ENCODE results near the gene CTF1.

The CTF1 gene

DNA sequence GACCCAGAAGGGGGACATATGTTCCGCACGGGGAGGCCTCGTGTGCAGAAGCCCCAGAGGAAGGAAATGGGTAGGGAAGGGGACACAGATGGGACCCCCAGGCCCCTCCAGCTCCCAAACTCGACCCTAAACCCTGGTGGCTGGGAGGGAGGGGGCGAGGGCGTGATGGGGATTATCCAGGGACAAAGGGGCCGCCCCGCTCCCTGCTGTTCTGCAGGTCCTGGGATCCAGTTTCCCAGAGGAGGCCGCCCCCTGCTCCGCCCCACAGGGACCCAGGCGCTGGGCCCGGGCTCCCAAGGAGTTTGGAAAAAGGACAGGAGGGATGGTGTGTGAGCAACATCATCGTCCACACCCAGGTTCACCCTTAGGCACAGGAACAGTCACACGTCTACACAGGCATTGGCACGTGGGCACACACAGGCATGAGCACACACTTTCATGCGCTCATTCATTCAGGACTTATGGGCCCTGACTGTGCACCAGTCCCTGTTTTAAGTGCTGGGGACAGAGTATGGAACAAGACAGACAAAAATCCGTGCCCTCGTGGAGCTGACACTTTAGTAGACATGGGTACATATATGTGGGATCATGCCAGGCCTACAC lies 14.1 kb downstream of the CTF1 start:
- no peak for DNase-seq (ENCODE audit: low read depth)

DNA sequence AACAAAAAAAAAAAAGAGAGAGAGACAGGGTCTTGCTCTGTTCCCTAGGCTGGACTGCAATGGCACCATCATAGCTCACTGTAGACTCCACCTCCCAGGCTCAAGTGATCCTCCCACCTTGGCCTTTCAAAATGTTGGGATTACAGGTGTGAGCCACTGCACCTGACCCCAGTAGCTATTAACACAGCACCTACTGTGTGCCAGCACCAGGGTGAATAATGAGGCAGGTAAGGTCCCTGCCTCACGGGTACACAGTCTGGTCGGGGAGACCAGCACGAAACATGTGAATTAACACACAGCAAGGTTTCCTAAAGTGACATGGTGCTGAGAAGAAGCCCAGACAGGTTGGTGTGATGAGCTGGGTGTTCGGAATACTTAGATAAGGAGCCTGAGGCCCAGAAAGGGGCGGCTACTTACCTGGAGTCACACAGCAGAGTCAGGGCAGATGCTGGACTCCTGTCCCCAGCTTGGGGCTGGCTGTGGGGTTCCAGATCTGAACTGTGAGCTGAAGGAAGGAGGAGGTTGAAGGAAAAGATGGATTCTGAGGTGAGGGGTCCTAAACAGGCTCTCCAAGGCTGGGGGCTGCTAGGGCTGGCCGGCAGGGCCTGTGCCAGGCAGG lies 16.5 kb downstream of the CTF1 start:
- DNase-seq (ENCODE audit: low read depth) = no peak

DNA sequence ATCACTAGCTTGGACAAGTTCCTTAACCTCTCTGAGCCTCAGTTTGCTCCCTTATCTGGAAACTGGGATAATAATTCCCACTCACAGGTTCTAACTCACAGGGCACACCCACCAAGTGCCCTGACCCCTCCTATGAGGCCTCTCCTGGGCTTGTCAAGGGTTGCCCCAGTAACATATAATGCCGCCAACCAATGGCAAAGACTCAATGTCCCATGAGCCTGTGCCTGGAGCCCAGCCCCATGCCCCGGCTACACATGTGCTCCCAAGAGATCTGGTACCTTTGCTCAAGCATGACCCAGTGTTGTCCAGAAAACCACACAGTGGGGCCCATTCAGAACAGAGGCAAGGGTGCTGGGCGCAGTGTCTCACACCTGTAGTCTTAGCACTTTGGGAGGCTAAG lies 18.4 kb downstream of the CTF1 start:
- DNase-seq (ENCODE audit: low read depth) = no peak

DNA sequence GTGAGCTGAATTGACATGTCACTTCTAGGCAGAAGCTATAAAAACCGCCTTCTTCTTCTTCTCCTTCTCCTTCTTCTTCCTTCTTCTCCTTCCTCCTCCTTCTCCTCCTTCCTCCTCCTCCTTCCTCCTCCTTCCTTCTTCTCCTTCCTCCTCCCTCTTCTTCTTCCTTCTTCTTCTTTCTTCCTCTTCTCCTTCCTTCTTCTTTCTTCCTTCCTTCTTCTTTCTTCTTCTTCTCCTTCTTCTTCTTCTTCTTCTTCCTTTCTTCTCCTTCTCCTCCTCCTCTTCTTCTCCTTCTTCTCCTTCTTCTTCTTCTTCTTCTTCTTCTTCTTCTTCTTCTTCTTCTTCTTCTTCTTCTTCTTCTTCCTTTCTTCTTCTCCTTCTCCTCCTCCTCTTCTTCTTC lies 22.2 kb downstream of the CTF1 start:
- no peak for DNase-seq (ENCODE audit: low read depth)

DNA sequence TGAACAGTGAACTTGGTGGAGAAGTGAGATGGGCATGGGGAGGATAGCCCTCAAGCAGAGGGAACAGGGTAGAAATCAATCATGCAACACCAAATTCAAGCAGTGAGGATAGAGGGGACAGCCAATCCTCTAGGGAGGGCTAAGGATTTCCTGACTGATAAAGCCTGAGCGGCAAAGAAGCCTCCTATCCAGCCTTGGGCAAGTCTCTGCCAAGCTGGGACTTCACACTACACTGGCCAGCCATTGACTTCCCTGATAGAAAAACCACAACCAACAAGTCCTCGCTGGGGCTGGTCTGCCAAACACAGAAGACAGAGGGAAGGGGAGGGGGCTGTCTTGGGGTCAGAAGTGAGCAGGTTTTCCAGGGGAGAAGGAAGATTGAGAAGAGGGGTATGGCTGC lies 24.5 kb downstream of the CTF1 start:
- no peak for DNase-seq (ENCODE audit: low read depth)

DNA sequence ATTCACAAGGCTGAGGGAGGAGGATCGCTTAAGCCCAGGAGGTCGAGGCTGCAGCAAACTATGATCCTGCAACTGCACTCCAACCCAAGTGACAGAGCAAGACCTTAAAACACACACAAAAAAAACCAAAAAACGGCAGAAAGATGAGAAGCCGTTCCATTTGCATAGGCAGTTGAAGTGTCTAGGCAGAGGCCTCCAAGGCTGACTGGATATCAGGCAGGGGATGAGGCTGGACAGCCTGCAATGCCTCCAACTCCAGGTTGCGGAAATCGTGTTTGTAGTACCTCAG lies 25.0 kb downstream of the CTF1 start:
- DNase-seq (ENCODE audit: low read depth) = no peak

DNA sequence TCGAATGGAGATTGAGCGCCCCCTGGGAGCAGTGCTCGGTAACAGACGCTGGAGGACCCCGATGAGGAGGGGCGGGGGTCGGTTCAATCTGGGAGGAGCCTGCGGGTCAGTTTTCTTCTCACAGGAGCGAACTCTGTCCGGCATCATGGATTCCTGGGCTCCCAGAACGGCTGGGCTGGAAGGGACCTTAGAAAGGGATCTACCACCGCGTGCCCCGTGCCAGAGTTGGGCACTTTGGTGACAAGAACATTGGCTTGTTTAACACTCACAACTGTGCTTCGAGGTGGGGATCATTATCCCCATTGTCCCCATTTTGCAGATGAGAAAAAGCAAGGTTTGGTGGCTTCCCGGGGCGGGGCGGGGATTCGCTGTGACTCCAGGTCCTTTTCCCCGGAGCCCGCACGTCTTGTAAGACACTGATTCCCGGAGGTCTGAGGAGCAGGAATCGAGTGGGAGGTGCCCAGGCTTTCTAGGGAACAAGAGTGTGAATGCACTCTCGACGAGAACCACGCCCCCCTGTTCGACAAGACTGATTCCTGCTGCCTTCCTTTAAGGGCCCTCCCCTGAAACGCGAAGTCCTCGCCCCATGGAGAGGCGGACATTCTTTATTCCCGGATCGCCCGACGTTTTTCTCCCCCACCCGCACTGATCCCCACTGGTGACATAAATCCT lies 25.5 kb downstream of the CTF1 start:
- peak; percentile 74 for DNase-seq (ENCODE audit: low read depth)

DNA sequence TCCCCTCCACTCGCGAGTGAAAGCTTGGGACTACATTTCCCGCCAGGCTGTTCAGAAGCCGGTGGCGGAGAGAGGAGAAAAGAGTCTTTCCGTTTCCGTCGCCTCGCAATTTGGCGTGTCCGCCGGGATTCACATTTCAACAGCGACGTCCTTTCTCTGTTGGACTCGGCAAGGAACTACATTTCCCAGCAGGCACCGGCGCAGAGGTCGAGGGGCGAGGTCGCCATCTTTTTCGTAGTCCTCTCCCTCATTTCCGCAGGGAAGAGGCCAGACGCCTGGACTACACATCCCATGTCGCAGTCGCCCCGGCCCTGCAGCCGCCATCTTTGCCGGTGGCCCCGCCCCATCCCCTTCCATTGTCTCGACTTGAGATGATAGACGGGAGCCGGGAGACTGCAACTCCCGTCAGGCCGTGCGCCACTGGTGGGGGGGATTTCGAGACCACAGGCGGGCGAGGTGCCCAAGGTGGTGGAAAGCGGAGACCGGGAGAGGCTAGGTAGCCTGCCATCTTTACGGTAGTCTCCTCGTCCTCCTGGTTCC lies 26.1 kb downstream of the CTF1 start:
- DNase-seq (ENCODE audit: low read depth) = peak; percentile 97

DNA sequence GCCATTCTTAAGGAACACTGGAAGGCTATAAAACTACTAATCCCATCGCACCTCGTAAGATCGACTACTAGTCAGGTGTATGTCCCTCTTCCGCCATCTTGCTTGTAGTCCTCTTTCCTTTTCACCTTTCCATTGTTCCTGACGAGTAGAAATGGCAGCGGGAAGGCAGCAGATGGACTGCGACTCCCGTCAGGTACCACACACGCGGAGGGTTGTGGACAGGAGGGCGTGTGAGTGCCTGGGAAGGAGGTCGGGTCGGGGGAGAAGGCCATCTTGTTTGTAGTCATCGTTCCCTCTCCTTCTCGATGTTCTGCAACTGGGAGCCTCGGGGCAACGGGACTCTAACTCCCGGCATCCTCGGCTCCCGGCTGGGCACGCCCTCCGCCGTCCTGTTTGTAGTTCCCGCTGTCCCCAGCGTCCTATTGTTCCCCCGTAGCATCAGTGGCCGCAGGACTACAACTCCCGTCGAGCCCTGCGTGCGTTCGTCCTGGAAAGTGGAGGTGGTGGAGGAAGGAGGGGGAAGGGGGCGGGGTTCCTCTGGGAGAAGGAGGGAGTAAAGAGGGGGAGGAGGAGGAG lies 26.6 kb downstream of the CTF1 start:
- peak; percentile 100 for DNase-seq (ENCODE audit: low read depth)

DNA sequence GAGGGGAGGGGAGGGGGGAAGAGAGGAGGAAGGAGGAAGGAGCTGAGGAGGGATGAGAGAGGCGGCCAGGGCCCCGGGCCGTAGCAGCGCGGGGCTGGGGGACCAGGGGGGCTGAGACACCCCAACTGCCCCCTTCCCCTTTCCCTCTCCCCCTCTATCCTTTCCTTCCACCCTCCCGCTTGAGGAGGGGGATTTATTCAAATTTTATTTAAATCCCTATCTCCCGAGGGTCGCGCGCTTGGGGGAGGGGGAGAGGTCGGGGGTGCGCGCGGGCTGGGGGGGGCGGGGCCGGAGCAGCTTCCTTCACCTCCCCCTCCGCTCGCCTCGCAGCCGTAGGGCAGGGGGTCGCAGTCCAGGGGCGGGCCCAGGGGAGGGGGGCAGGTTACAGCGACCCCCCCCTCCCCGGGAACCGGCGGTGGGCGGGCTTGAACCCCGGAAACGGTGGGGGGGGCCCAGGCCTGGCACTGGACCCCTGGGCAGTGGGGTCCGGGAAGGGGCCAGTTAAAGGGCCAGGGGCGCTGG lies 27.2 kb downstream of the CTF1 start, which contains the start of gene FBXL19:
TSS of gene FBXL19 (plus strand) at position 19 of the 522 bp plus-strand sequence. CDS start 2,183 bp downstream, outside the sequence.
- DNase-seq (ENCODE audit: low read depth) = no peak

DNA sequence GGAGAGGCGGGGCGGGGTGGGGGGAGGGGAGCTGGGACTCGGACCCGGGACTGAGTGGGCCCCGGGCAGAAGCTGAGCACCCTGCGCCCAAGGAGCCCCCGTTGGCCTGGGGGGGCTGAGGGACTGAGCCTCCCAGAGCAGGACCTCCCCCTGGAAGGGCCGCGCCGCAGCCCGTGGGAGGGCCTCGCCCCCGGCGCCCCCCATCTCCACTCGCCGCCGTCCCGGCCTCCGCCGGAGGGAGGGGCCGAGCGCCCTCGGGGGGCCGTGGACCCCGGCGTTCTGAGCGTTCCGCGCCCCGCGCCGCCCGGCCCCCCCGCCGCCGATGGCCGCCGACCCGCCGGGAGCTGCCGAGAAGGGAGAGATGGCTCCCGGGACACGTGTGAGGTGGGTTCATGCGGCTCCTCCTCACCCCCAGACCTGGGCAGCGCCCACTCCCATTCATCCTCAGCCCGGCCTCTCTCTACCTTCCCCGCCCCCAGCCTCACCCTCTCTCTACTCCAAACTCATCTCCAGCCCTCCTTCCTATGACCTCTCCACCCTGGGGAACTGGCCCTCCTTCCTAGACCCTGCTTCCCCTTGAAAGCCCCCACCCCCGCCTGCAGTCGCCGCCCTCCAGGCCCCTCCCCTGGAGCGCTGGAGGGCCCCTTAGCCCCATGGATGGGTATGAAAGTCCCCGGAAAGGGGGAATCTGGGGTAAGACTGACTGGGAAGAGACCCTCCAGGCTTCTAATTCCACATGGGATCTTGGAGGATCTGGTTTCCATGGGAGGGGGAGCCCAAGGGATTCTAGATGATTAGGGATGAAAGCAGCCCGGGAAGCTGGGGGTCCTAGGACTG lies 27.9 kb downstream of the CTF1 start:
- peak; percentile 43 for DNase-seq (ENCODE audit: low read depth)

DNA sequence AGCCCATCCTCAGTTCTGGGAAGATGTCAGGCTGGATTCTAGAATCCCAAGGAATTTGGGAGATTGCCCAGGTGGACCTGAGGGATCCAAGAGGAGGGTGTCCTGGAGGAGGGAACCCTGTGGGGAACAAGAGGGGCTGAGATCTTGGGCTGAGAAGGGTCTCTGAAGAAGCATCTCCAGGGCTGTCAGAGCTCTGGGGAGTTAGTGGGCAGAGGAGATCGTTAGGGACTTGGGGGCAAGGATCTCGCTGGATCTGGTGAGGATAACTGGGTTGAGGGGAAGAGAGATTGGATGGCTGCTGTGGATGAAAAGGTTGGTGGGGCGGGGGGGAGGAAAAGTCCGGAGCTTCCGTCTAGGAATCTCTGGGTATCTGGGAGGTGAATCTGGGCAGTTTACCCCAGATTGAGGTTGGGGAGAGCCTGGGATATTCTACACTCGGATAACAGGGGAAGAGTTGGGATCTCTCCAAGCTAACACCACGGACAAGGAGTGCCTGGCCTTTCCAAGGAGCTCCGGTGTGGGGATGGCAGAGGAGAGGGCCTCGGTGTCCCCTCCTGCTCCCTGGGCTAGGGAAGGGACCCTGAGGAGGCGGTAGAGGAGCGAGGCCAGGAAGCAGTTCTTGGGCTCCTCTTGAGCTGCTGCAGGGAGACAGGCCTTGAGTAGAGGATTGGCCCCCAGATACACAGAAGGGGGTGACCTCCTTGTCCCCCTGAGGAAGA lies 28.7 kb downstream of the CTF1 start:
- DNase-seq (ENCODE audit: low read depth) = no peak

DNA sequence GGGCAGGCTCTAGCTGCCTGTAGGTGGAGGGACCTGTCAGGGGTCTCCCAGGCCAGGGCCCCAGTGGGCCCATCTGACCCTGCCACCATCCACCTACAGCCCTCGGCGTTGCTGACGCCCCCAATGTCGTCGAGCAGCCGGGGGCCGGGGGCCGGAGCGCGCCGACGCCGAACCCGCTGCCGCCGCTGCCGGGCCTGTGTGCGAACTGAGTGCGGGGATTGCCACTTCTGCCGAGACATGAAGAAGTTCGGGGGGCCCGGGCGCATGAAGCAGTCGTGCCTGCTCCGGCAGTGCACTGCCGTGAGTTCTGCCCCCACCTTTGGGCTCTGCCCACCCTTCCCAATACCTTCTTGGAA lies 29.2 kb downstream of the CTF1 start:
- no peak for DNase-seq (ENCODE audit: low read depth)

DNA sequence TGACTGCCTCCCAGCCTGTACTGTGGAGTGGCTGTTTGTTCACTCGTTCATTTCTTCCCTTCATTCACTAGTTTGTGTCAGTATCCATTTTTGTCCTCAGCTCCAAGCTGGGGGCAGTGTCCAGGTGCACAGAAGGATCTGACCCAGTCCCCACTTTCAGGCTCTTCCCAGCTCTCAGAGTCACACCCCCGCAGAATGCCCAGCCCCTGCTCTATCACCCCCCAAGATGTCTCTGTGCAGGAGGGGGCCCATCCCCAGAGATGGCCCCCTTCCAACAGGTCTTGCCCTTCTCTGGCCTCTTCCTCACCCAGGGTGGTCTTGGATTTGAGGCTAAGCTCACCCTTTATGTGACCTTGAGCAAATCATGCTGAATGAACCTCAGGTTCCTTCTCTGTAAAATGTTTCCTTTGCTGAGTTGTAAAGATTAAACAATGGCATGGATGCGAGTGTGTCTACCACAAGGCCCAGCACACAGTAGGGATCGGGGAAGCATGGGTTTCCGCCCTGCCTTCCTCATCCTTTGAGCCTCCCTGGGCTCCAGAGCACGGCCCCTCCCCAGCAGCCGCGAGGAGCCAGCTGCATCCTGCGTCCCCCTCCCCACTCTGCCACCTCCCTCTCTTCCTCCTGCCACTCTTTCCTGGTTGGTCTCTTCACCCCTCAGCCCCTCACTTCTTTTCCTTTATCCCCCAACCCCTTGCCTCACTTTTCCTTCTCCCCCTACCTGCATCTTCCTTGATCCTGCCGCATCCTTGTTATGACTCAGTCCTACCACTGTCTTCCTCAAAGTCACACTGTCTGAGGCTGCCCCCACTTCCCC lies 29.8 kb downstream of the CTF1 start:
- no peak for DNase-seq (ENCODE audit: low read depth)

DNA sequence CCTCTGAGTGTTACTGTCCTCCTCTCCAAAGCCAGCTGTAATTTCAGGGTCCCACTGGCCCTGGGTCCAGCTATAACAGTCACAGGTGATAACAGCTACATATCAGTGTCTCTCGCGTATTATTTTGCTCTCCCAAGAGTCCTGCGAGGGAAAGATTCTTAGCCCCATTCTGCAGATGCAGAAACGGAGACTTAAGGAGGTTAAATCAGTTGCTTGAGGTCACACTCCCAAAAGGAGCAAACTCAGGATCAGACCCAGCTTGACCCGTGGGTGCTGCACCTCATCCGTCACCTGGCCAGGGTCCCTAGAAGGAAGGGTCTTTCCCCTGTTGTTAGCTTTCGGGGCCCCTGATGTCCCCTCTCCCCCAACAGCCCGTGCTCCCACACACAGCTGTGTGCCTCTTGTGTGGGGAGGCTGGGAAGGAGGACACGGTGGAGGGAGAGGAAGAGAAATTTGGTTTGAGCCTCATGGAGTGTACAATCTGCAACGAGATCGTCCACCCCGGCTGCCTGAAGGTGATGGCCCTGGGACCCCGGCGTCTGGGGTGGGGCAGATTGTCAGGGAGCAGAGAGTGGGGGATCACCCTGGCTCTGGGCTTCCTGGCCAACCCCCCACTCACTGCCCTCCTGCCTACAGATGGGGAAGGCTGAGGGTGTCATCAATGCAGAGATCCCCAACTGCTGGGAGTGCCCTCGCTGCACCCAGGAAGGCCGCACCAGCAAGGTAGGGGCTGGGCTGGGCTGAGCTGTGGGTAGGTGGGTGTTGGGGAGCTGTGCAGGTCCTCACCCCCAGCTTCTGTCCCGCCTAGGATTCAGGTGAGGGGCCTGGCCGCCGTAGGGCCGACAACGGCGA lies 30.7 kb downstream of the CTF1 start:
- no peak for DNase-seq (ENCODE audit: low read depth)

DNA sequence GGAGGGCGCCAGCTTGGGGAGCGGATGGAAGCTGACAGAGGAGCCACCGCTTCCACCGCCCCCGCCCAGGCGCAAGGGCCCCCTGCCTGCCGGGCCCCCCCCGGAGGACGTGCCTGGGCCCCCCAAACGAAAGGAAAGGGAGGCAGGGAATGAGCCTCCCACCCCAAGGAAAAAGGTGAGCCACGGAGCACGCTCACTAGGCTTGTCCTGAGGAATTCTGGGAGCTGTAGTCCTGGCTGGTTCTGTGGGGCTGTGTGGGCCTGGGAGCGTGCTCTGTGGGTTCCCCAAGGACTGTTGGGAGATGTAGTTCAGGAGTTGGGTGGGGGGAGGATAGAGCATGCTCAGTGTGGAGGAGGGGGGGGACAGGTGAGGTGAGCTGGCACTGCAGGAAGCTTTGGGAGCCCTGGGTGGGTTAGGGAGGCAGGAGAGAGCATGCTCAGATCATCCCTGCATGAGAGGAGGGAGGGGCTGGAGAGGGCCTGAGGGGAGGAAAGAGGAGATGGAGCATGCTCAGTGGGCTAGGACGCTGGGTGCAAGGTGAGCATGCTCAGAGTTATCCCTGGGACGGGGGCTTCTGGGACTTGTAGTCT lies 31.5 kb downstream of the CTF1 start:
- DNase-seq (ENCODE audit: low read depth) = no peak

DNA sequence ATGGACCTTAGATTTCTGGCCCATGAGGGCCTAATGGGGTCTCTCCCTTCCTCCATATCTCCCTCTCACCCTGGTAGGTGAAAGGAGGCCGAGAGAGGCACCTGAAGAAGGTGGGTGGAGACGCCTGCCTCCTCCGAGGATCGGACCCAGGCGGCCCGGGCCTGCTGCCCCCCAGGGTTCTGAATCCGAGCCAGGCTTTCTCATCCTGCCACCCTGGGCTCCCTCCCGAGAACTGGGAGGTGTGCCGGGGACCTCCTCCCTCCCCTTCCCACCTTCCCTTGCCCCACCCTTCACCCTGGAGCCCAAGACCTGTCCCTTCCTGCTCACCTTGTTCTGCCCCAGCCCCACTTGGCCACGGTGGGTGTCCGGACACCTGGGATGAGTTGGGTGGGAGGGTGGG lies 32.0 kb downstream of the CTF1 start:
- no peak for DNase-seq (ENCODE audit: low read depth)

DNA sequence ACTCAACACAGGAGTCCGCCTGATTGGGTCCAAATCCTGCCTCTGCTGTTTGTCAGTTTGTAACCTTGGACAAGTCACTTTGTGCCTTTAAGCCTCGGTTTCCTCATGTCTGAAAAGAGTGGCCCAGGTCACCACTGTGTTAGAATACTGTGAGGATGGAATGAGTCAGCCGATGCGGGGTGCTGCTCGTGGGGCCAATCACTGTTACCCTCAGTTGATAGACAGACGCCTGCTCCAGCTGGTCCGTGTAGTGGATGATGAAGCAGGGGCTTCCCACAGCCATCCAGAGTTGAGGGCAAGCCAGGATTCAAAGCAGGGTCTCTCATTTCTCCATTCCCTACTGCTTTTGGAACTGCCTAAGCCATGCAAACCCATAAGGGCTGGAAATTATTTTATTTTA lies 32.8 kb downstream of the CTF1 start:
- no peak for DNase-seq (ENCODE audit: low read depth)

DNA sequence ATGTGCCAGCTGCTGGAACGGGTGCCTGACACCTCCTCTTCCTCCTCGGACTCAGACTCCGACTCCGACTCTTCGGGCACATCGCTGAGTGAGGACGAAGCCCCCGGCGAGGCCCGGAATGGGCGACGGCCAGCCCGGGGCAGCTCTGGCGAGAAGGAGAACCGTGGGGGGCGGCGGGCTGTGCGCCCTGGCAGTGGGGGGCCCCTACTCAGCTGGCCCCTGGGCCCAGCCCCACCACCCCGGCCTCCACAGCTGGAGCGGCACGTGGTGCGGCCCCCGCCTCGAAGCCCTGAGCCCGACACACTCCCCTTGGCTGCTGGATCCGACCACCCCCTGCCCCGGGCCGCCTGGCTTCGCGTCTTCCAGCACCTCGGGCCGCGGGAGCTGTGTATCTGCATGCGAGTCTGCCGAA lies 33.8 kb downstream of the CTF1 start:
- DNase-seq (ENCODE audit: low read depth) = no peak
